Suprapubic skin (tissue), 3 donors: Measurements from ENCODE around the gene ABLIM2.
A peak's percentile ranks its signal among the peaks of the same experiment; 100 is the strongest.

Experiments used
- CTCF ChIP-seq, 2 donors: fragments of 200-600 bp in 1 of 2; fragments of 450-650 bp in 1 of 2; sonication (generic) in 1 of 2; IDR thresholded peaks; one replicate each; pipeline ENCODE4 v1.5.1; 2016 to 2019; ENCODE audit warnings: antibody characterized with exemption in 2 of 2, mild to moderate bottlenecking in 1 of 2, moderate library complexity in 1 of 2
- POLR2A ChIP-seq, 2 donors: fragments of 450-650 bp; IDR thresholded peaks; one replicate each; pipeline ENCODE4 v1.6.1; 2017; ENCODE audit warnings: antibody characterized with exemption in 2 of 2, mild to moderate bottlenecking in 2 of 2, moderate library complexity in 2 of 2

- peak; percentile 70 to 74 for TF ChIP-seq CTCF (IDR thresholded peaks at IDR 0.05)
- no peak for TF ChIP-seq POLR2A (IDR thresholded peaks at IDR 0.05)
Measured at GRCh38 chr4:7987148-7987989, 171.2 kb downstream of the ABLIM2 start.
